GM18505 (cell line): Measurements from ENCODE around the gene FAM187B.
A peak's percentile ranks its signal among the peaks of the same experiment; 100 is the strongest.
"Not testable (repeated sequence)": the region's sequence is repeated elsewhere in the genome, so short reads cannot be mapped to it uniquely, and the experiment has no call there.

ENCODE experiments used
- ATAC-seq: cut with Tn5 transposase; IDR thresholded peaks from one replicate; pipeline ENCODE4 v1.9.1; 2021; ENCODE audit not compliant: unreplicated experiment
- POLR2A ChIP-seq: IDR thresholded peaks from 4 replicates; pipeline ENCODE4 v1.6.1; 2011; ENCODE audit warnings: borderline replicate concordance; ENCODE audit not compliant: insufficient read depth, insufficient read length; ENCODE audit errors: extremely low read depth

The FAM187B gene

GRCh38 chr19:35207391-35207871 lies 21.1 kb downstream of the FAM187B start:
- TF ChIP-seq POLR2A, result no peak
- no peak for ATAC-seq

GRCh38 chr19:35206855-35207254 lies 21.7 kb downstream of the FAM187B start:
- TF ChIP-seq POLR2A, result no peak
- no peak for ATAC-seq

- no peak for TF ChIP-seq POLR2A
- ATAC-seq, result no peak
Observed at GRCh38 chr19:35206379-35206778, 22.2 kb downstream of the FAM187B start.

- TF ChIP-seq POLR2A, result no peak
- ATAC-seq, result no peak
Observed at GRCh38 chr19:35205733-35206323, 22.7 kb downstream of the FAM187B start.

GRCh38 chr19:35204799-35205732 lies 23.5 kb downstream of the FAM187B start:
- TF ChIP-seq POLR2A, result no peak
- ATAC-seq, result peak; percentile 75

- TF ChIP-seq POLR2A, result no peak
- ATAC-seq, result no peak
Observed at GRCh38 chr19:35202722-35203688, 25.5 kb downstream of the FAM187B start.

- no peak for TF ChIP-seq POLR2A
- ATAC-seq, result no peak
Observed at GRCh38 chr19:35199481-35199880, 29.1 kb downstream of the FAM187B start.

GRCh38 chr19:35196861-35197260 lies 31.7 kb downstream of the FAM187B start:
- not testable (repeated sequence) for ATAC-seq

GRCh38 chr19:35195830-35196229 lies 32.7 kb downstream of the FAM187B start:
- no peak for TF ChIP-seq POLR2A
- no peak for ATAC-seq

GRCh38 chr19:35194012-35194984 lies 34.2 kb downstream of the FAM187B start:
- no peak for TF ChIP-seq POLR2A
- no peak for ATAC-seq

- no peak for TF ChIP-seq POLR2A
- ATAC-seq, result no peak
Observed at GRCh38 chr19:35184884-35185283, 43.7 kb downstream of the FAM187B start.

- no peak for ATAC-seq
Observed at GRCh38 chr19:35184267-35184666, 44.3 kb downstream of the FAM187B start.

GRCh38 chr19:35181387-35181786 lies 47.2 kb downstream of the FAM187B start:
- ATAC-seq, result no peak
- TF ChIP-seq POLR2A, result no peak

More at GRCh38 chr19:35184267-35184666, 44.3 kb downstream of the FAM187B start:
- TF ChIP-seq POLR2A, result no peak

GRCh38 chr19:35179830-35180229 lies 48.7 kb downstream of the FAM187B start:
- ATAC-seq, result no peak
- TF ChIP-seq POLR2A, result no peak
